Measurements from ENCODE around the gene SIRPB2. TPM values are rescaled to one million over a fixed set of nuclear protein-coding genes. Genes with fewer than 3 reads are reported as not detected.

Gene SIRPB2
- not detected in 2 replicates for polyA plus RNA-seq (2011; rRNA removed)
- polyA minus RNA-seq (2011; rRNA and poly(A)+ RNA removed): not detected in 2 replicates

- ChIA-PET CTCF (interaction anchor here (2.1 kb wide), 1 partner anchor 13 kb away, joined by 9 read pairs; no protein-coding TSS in a partner anchor), POLR2A (no interaction called here)
- Histone ChIP-seq H3K4me3 (ENCODE audit: low read depth, low read length) (no peak within 1 kb of the TSS), H3K27me3 (ENCODE audit: control insufficient read depth, insufficient read depth, low read length) (peaks cover 14% of the 10 kb centered on the region), H3K36me3 (ENCODE audit: control insufficient read depth, insufficient read depth, low read length) (no peaks in the 10 kb centered on the region)
- no peak for DNase-seq (ENCODE audit: low read depth)
- no peak for TF ChIP-seq CTCF (IDR thresholded peaks at IDR 0.05; ENCODE audit: insufficient read depth, low read depth, low read length)
These were observed at the start of gene SIRPB2 for GRCh38 chr20:1491281-1491840. SIRPB2 (minus strand) TSS chr20:1491420; CDS start chr20:1491359, 61 bp downstream.

GRCh38 chr20:1539816-1540419, 48.7 kb upstream of the SIRPB2 start:
- POLR2A ChIA-PET: no interaction called here
- Histone ChIP-seq H3K36me3 (ENCODE audit: control insufficient read depth, insufficient read depth, low read length) (no peaks in the 10 kb centered on the region), H3K4me3 (ENCODE audit: low read depth, low read length) (no peak overlapping the region), H3K27me3 (ENCODE audit: control insufficient read depth, insufficient read depth, low read length) (no peaks in the 10 kb centered on the region; the same call in none of the 2 replicates)
- no peak for TF ChIP-seq CTCF (IDR thresholded peaks at IDR 0.05; ENCODE audit: insufficient read depth, low read depth, low read length)
- DNase-seq (ENCODE audit: low read depth): no peak
- CTCF ChIA-PET: interaction anchor here (0.7 kb wide), 1 partner anchor 17 kb away, joined by 3 read pairs; no protein-coding TSS in a partner anchor

- H3K27me3 ChIP-seq (ENCODE audit: control insufficient read depth, insufficient read depth, low read length): peaks cover under 1% of the 10 kb centered on the region
- ChIA-PET CTCF (no interaction called here), POLR2A (no interaction called here)
- no peak for DNase-seq (ENCODE audit: low read depth)
- H3K4me3 ChIP-seq (ENCODE audit: low read depth, low read length): no peak overlapping the region
- H3K36me3 ChIP-seq (ENCODE audit: control insufficient read depth, insufficient read depth, low read length): no peaks in the 10 kb centered on the region
- TF ChIP-seq CTCF (IDR thresholded peaks at IDR 0.05; ENCODE audit: insufficient read depth, low read depth, low read length): no peak
These were observed 47.4 kb upstream of the SIRPB2 start for GRCh38 chr20:1538655-1539054.

- Histone ChIP-seq H3K36me3 (ENCODE audit: control insufficient read depth, insufficient read depth, low read length) (no peaks in the 10 kb centered on the region), H3K4me3 (ENCODE audit: low read depth, low read length) (no peak overlapping the region), H3K27me3 (ENCODE audit: control insufficient read depth, insufficient read depth, low read length) (peaks cover 4% of the 10 kb centered on the region)
- ChIA-PET CTCF (interaction anchor here (1.2 kb wide), 1 partner anchor 28 kb away, joined by 3 read pairs; no protein-coding TSS in a partner anchor), POLR2A (no interaction called here)
- no peak for TF ChIP-seq CTCF (IDR thresholded peaks at IDR 0.05; ENCODE audit: insufficient read depth, low read depth, low read length)
- DNase-seq (ENCODE audit: low read depth): no peak
These were observed 46.5 kb upstream of the SIRPB2 start for GRCh38 chr20:1537731-1538058.

- peaks cover 4% of the 10 kb centered on the region for H3K27me3 ChIP-seq (ENCODE audit: control insufficient read depth, insufficient read depth, low read length)
- ChIA-PET POLR2A (no interaction called here), CTCF (interaction anchor here (1.2 kb wide), 1 partner anchor 27 kb away, joined by 3 read pairs; no protein-coding TSS in a partner anchor)
- DNase-seq (ENCODE audit: low read depth): no peak
- TF ChIP-seq CTCF (IDR thresholded peaks at IDR 0.05; ENCODE audit: insufficient read depth, low read depth, low read length): no peak
- H3K36me3 ChIP-seq (ENCODE audit: control insufficient read depth, insufficient read depth, low read length): no peaks in the 10 kb centered on the region
- H3K4me3 ChIP-seq (ENCODE audit: low read depth, low read length): no peak overlapping the region
These were observed 45.9 kb upstream of the SIRPB2 start for GRCh38 chr20:1536893-1537730.

Measured in BJ (cell line).